Left colon (tissue), 2 donors: ENCODE measurements around the gene JAG1. TPM values are rescaled to one million over a fixed set of nuclear protein-coding genes. Genes with fewer than 3 reads are reported as not detected.

Experiments
- ATAC-seq: fragments of 200-7000 bp; cut with Tn5 transposase; one replicate; pipeline ENCODE4 v1.9.1; 2020; ENCODE audit warnings: mild to moderate bottlenecking, moderate library complexity
- DNase-seq, 2 donors: peaks; one replicate each; pipeline ENCODE4 v3.0.0-alpha.2; 2020
- intact Hi-C, 2 donors: fragments of 100-400 bp; cut with DNase I in 1 of 2; cut with micrococcal nuclease in 1 of 2; formaldehyde crosslinking; loops; one replicate each; pipeline versions ENCODE4 v1.11.2 to v1.14.0; 2022; cut with DNase I, micrococcal nuclease
- total RNA-seq, 2 donors: library from RNA; stranded (reverse); fragmentation: NEBNext Ultra II Directional; extraction: Animal tissue kit (Norgen Biotek cat#: 25700); gene quantifications; one replicate each; pipeline ENCODE4 v1.2.1, GENCODE V29; 2021
- donor health status: DM: no; HTN: no; CAD: no.
- donor health status: DM: yes; HTN: yes; CAD: no.

The JAG1 gene
- total RNA-seq, 2 donors from 2014 or later, result 78.8 to 170 TPM

DNA sequence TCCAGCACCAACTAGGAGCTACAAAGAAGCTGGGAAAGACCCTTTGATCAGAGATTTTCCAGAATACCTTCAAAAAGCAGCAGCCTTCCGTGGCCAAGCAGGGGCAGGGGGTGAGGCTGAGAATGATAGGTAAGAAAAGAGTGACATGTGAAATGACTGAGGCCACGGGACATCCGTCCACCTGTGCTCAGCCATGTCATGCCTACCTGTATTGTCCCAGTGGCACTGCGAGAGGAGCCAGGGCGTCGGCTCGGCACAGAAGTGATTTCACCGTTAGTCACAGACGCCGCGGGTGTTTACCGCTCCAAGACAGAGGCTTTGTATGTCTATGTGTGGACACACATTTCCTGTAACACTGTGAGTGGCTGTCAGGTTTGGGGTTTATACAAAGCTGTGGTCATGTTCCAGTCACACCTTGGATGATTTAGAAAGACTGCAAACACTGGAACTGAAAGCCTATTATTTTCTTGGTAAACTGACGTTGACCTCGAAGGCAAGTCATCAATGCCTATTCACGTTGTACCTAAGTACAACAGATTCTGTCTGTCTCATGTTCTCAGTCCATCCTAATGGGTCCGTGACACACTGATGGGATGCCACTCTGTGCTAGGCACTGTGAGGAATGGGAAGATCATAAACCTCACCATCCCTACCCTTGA, 32.1 kb upstream of the JAG1 start:
- ATAC-seq (no peak), DNase-seq (no peak)
- intact Hi-C loops, result no loop called here

DNA sequence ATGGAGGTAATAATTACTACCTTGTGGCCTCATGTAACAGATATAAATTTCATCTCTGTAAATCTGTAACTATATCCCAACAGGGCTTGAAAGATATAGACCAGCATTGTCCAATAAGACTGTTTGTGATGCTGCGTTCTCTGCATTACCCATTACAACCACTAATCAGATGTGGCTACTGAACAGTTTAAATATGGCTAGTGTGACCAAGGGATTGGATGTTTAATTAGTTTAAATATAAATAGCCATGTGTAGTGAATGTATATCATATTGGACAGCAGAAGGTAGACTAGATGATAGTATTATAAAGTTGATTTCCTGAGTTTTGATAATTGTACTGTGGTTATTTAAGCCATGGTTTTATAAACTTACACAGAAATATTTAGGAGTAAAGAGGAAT, 27.8 kb upstream of the JAG1 start:
- ATAC-seq, result no peak
- no peak for DNase-seq
- intact Hi-C loops, result no loop called here

DNA sequence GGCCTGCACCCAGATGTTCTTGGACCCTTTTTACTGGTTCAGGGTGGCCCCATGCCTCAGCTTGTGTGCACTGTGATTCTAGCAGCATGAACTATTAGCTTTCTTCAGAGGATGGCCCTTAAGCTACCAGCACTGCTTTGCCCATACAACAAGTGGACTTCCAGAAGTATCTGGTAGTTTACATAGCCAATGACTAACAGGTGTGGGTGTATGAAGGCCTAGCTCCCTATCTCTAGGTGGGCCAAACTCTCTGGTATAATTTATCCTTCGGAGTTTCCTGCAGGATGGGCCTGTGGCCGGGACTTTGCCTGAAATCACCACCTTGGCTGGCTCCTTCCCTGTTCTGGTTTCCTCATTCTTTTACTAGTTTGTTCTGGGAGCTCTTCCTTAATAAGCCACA, 26.1 kb upstream of the JAG1 start:
- ATAC-seq (peak; percentile 89), DNase-seq (peak; percentile 45 to 62)
- intact Hi-C loops, result no loop called here

DNA sequence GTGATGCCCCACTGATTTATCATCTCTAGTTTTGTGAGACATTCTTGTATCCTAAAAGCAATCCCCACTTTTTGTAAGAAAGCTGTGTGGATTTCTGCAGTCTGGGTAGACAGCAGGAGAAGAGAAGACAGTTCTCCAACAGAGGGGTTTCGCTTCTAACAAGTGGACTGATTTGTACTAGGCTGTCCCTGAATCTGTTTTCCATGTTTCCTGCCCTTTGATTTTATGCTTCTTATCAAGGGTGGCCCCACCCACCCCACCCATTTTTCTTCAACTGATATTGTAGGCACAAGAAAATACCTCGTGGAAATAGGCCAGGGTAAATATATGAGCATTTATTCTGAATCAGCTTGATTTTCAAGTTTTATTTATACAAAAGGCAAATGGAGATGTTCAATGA, 25.7 kb upstream of the JAG1 start:
- ATAC-seq, result peak; percentile 83
- intact Hi-C loops, result no loop called here
- no peak for DNase-seq

DNA sequence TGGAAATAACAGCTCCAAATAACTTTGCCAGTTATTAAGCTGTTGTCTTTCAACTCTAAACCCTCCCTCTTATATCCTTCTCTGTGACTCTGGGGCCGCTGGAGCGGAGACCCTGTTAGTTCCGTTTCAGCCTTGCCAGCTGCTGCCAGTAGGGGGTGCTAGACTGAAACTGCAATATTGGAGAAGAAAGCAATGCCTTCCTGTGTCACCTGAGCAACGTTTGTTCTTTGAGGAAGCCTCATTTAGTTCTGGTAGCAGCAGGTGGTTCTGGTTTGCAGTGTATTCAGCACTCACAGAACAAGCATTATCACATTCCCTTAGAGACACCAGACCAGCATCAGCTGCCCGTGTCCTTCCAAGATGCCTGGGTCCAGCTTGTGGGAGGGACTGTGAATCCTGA, 22.9 kb upstream of the JAG1 start:
- intact Hi-C loops, result no loop called here
- DNase-seq (no peak), ATAC-seq (no peak)

DNA sequence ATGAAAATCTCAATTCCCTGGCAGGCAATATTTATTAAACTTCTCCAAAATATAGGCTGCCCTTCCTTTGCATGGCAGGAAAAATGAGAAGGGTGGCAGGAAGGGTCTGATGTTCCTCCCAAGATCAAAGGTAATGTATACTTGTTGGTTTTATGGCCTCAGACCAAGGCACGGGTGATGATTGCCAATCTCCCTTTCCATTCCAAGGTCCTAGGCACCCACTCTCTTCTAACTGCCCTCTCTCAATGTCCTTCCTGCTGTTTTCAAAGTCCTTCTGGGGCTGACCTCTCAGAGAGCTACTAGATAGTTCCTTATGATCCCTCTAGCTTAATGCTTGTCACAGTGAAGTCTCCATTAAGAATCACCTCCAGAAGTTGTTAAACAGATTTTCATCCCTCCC, 15.6 kb upstream of the JAG1 start:
- no peak for DNase-seq
- intact Hi-C loops, result no loop called here
- ATAC-seq, result peak; percentile 94

DNA sequence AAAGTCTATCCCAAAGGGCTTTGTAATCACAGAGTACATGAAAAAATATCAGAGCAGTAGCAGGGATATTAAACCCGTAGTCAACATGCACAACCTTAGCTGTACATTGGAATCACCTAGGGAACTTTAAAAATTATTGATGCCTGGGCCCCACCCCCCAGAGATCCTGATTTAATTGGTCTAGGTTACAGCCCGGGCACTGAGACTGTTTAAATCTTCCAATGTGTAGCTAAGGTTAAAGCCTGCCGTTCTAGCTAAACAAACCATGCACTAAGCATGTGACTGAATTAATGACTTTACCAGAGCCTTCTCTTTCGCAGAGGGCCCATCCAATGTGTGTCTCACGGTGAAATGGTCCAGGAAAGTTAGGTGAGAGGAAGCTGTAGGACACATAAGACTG, 14.1 kb upstream of the JAG1 start:
- intact Hi-C loops, result no loop called here
- no peak for DNase-seq
- no peak for ATAC-seq

DNA sequence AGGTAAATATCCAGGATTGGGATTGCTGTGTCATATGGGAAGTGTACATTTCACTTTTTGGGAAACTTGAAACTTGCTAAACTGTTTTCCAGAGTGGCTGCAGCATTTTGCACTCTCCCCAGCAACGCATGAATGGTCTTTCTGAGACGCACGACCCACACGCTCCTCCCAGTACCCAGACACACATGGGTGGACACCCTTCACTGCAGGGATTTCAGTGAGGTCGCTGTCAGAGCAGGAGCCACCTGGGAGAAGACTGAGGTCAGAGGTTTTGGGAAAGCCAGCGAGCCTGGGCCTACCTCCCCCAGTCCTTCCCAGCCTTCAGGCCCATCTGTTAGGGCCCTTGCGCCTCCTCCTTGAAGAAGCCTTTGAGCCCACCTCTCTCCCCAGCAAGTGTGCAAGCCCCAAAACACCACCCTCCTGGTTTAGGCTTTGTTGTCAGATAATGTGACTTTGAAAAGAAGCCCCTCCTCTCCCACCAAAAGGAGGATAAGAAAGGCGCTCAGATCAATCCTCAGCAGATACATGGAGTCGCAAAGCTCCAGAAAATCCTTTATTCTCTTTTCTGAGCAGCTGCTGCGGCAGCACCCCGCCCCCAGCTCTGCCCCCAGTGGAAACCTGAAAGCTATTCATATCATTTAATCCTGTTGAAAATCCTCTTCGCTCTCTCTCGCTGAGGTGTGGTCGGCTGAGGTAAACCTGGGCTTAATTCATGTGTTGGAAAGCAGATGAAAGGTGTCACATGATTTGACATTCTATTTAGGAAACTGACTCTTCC, 12.7 kb upstream of the JAG1 start:
- DNase-seq (no peak), ATAC-seq (no peak)
- intact Hi-C loops, result no loop called here

DNA sequence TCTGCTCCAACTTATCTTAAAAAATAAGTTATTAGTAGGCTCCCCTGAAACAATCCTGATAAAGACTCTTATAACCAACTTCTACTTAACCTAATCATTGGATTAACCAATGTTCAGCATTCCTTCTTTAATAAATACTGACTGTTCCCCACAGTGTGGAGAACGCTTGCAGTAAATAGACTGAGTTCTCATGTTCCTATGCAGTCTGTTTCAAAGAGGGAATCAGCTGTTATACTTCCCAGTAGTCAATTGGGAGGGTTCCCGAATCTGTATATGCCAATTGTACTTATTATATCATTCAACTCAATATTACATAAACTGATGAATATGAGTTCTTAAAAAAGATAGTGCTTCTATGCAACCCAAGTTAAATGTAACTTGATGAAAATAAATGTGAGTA, 9.7 kb upstream of the JAG1 start:
- intact Hi-C loops, result no loop called here
- no peak for DNase-seq
- ATAC-seq, result no peak

DNA sequence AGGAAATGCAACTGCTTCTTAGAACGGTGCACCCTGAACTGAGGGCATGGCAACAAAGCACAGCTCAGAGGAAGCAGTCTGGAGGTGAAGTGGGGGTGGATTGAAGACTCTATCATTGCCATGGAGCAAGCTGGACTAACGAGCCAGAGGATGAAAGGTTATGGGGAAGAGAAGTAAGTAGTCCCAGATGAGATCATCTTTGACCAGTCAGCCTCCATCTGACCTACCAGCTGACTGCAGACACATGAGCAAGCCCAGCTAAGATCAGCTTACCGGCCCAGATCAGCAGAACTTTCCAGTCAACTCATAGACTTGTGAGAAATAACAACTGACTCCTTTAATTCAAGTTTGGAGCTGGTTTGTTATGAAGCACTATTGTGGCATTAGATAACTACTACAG, 9.1 kb upstream of the JAG1 start:
- peak; percentile 19 for ATAC-seq
- no peak for DNase-seq
- intact Hi-C loops, result no loop called here

DNA sequence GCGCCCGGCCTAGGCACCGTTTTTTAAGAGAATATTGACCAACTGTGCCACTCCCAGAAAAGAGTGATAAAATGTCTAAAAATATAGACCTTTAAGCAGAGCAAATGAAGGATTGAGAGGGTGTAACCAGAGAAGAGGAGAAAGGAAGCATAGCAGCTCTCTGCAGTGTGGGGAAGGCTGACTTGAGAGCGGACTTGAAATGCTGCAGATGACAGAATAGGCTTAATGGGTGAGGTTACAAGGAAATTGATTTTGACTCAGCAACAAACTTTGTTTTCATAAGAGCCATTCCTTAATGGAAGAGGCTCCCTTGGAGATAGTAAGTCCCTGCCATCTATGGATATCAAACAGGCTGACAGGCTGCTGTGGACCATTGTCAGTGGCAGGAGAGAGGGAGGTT, 7.7 kb upstream of the JAG1 start:
- no peak for DNase-seq
- ATAC-seq, result peak; percentile 60
- intact Hi-C loops, result no loop called here

DNA sequence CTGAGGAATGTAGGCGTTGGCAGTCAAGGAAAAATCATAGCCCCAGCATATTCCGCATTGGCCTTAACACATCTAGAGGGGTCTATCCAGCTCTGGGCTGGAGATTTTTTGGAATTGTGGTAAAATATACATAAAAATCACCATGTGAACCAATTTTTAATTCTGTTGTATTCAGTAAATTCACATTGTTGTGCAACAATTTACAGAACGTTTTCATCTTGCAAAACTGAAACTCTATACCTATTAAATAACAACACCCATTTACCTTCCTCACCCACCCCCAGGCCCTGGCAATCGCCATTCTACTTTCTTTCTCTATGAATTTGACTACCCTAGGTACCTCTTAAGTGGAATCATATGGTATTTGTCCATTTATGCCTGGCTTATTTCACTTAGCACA, 6.8 kb upstream of the JAG1 start:
- no peak for DNase-seq
- intact Hi-C loops, result no loop called here
- ATAC-seq, result no peak

DNA sequence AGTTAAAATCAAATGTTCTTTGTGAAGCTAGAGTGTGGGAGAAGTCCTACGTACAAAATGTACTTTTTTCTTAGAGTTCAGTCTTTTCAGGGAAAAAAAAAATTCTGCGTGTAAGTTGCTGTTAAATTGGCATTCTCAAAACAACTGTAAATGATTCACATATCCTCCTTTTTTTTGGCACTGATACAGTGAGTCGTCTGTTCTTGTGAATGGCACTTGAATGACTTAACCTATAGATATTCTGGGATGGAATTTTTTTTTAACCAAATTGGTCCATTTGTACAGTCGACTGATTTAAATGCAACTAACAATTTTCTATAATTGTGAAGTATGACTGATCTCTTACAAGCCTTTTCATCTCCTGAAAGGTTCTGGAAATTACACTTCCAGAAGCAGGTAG, 5.5 kb upstream of the JAG1 start:
- intact Hi-C loops, result loop anchor here in 1 of 2 donors (10.0 kb wide), 1 partner anchor 866 kb away; no protein-coding TSS in a partner anchor
- no peak for ATAC-seq
- no peak for DNase-seq

DNA sequence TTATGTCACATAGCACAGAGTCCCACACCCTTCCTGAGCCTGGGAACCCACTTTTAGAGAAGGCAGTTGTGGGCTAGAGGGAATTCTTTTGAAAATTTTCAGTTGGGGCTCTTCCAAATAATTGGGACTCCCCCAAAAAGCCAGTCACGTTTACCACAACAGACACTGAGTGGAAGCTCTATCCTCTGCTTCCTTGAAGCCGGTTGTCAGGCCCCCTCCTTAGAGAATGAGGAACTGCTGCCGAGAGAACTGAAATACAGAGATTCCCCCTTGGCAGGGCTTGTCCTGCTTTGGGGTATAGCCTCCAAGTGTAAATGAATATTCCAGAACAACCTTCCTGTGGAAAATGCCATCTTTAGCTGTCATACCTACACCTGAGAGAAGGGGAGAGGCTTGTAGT, 2.7 kb upstream of the JAG1 start:
- intact Hi-C loops, result loop anchor here in 1 of 2 donors (10.0 kb wide), 1 partner anchor 868 kb away; no protein-coding TSS in a partner anchor
- DNase-seq (no peak), ATAC-seq (no peak)

DNA sequence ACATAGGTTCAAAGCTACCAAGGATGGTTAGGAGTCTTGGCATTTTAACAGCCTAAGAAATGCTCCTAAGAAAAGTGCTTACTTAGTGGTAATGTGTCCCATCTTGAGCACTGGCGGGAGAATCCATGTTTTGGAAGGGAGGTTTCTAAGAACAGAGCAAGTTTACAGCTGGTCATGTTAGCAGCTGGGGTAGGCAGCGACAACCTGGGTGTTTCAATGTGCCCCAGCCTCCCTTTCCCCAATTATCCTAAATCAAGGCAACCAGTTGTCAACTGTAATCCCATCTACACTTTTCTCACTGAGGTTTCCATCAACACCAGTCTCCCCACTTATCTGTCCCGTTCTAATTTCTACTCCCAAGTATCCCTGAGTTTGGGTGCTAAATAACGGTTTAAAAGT, 1.6 kb upstream of the JAG1 start:
- ATAC-seq (no peak), DNase-seq (no peak)
- intact Hi-C loops, result loop anchor here in 1 of 2 donors (10.0 kb wide), 1 partner anchor 869 kb away; no protein-coding TSS in a partner anchor

DNA sequence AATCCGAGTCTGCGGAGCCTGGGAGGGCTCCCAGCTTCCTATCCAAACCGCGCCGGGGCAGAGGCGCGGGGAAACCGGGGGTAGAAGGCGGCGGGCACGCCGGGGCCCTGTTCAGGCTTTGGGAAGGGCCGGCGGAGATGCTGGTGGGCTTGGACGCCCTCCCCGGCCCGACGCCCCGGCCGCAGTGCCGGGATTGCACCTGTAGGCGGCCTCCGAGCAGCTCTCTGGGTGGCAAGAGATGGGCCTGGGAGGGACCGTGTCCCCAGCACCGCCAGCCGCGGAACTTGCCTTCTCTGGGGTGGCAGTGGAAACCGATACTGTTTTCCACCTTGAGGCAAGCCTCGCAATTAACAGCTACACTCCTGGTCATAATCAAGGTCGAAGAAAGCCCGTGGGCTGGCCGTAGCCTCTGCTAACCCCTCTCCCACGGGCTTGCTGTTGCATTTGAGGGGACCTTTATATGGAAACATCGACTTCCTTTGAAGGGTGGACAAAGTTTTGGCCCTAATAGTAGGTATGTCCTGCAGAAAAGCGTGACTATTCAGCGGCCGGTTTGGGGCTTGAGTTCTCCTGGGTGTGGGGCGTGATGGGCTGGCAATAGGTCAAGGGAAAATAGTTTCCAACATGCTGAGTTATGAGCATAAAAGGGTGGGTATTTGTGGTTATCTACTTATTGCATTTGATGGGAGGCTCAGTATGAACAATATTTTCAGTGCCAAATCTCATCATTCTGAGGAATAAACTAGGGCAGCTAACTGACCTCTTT, 1.1 kb upstream of the JAG1 start:
- DNase-seq (peak; percentile 88), ATAC-seq (peak; percentile 66)
- intact Hi-C loops, result loop anchor here in 1 of 2 donors (5.0 to 10.0 kb wide), 2 partner anchors 208 to 870 kb away; no protein-coding TSS in a partner anchor

DNA sequence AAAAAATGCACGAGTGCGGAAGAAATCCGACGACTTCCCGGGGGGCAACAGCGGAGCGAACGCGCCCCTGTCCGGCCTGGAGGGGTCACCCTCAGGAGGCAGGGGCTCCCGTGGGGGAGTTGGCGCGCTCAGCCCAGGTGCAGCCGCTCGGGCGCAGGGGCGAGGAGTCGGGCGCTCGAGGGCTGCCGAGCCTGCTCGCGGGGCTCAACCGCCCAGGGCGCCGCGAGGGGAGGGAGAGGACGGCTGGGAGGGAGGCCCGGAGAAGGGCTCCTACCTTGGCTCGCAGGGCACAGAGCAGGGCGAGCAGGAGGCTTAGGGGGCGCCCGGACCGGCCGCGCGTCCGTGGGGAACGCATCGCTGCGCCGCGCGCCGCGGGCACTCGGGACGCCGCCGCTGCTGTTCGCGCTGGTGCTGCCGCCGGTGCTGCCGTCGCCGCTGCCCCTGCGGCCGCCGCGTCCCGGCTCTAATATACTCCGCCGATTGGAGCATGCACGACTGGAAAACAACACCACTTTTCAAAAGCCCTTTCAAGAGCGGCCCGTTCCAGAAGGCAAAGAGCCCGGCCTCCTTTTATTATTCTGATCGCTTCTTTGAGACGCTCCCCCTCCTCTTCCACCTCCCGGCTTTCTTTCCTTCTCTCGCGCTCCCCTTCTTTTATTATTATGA, 490 bp downstream of the JAG1 start:
- DNase-seq (peak in 1 of 2 donors; percentile 38), ATAC-seq (peak; percentile 5)
- intact Hi-C loops, result loop anchor here in 1 of 2 donors (5.0 to 10.0 kb wide), 2 partner anchors 206 to 871 kb away; no protein-coding TSS in a partner anchor

DNA sequence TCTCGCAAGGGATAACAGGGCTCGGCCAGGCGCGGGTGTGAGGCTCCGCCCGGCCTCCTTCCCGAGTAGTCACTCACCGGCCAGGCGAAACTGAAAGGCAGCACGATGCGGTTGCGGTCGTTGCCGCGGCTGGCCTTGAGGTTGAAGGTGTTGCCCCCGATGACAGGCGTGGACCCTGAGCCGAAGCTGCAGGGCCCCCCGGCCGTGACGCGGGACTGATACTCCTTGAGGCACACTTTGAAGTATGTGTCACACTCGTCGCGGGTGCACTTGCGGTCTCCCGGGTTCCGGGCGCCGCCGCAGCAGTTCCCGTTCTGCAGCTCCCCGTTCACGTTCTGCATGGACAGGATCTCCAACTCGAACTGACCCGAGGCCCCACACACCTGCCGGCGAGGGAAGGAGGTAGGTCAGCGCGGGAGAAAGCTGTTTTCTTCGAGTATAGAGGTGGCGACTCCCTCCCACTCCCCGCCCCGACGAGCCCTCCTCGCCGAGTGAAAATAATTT, 1.1 kb downstream of the JAG1 start:
- peak; percentile 27 for ATAC-seq

More for the DNA sequence above, 1.1 kb downstream of the JAG1 start:
- DNase-seq, result peak; percentile 67 to 72
- intact Hi-C loops, result loop anchor here in 1 of 2 donors (5.0 to 10.0 kb wide), 2 partner anchors 205 to 872 kb away; no protein-coding TSS in a partner anchor
